Fibroblast of skin of right quadriceps (primary cell): ENCODE results near the gene NLGN1.
A peak's percentile ranks its signal among the peaks of the same experiment; 100 is the strongest.
"Not testable (repeated sequence)": the region's sequence is repeated elsewhere in the genome, so short reads cannot be mapped to it uniquely, and the experiment has no call there.

ENCODE experiments used
- DNase-seq: peaks from one replicate; pipeline ENCODE4 v3.0.0-alpha.2; 2013

NLGN1 gene

DNA sequence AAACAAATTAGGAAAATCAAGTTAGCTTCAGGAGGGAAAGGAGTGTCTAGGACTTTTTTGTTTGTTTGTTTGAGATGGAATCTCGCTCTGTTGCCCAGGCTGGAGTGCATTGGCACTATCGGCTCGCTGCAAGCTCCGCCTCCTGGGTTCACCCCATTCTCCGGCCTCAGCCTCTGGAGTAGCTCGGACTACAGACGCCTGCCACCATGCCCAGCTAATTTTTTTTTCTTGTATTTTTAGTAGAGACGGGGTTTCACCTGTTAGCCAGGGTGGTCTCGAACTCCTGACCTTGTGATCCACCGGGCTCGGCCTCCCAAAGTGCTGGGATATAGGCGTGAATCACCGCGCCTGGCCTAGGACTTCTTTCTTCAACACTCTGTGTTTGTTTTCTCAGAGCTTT is 171.1 kb downstream of the NLGN1 start:
- DNase-seq = no peak

DNA sequence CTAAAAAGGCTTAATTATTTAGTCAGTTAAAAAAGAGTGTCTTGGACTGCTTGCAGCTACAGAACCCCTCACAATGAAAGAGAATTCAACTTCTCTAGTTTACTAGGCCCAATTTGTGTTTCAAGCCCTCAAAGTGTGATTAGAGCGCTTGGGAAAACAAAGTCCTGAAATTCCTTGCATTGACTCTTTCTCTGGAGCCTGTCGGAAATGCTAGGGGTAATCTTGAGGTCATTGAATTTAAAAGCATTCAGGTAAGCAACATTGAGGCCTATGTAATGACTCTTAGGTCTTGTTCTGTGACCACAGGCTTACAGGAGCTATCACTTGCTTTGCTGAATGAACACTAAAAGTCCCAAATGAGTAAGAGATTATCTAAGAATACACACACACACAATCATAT is 186.0 kb downstream of the NLGN1 start:
- no peak for DNase-seq

DNA sequence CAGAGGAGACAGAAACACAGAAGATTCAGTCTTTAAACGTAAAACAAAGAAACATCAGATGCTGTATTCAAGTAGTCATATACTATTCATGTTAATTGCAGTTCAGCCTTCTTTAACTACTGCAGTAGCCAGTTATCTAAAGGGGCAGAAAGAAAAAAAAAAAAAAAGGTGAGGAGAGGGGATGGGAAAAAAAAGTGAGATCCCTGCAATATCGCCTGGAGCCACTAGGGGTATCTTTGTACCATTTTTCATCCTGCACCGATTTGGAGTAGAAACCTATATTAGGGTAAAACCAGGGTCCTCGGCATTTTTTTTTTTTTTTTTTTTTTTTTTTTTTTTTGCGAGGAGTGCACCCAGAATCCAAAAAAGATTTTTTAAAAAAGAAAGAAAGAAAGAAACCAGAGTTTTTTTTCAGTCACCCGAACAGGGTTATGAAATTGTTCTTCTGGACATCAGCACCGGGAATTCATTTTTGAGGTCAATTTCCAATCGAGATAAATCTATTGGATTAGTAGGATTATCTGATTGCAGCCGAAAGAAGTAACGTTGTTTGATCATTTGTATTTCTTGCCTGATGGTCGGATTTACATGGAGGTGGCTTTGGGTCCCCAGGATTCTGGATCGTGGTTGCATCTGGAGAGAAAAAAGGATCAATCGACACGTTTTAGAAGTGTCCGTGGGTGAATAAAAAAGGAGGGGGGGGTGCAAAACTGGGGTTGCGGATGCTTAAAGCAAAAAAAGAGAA is 186.7 kb downstream of the NLGN1 start:
- DNase-seq = peak; percentile 67

DNA sequence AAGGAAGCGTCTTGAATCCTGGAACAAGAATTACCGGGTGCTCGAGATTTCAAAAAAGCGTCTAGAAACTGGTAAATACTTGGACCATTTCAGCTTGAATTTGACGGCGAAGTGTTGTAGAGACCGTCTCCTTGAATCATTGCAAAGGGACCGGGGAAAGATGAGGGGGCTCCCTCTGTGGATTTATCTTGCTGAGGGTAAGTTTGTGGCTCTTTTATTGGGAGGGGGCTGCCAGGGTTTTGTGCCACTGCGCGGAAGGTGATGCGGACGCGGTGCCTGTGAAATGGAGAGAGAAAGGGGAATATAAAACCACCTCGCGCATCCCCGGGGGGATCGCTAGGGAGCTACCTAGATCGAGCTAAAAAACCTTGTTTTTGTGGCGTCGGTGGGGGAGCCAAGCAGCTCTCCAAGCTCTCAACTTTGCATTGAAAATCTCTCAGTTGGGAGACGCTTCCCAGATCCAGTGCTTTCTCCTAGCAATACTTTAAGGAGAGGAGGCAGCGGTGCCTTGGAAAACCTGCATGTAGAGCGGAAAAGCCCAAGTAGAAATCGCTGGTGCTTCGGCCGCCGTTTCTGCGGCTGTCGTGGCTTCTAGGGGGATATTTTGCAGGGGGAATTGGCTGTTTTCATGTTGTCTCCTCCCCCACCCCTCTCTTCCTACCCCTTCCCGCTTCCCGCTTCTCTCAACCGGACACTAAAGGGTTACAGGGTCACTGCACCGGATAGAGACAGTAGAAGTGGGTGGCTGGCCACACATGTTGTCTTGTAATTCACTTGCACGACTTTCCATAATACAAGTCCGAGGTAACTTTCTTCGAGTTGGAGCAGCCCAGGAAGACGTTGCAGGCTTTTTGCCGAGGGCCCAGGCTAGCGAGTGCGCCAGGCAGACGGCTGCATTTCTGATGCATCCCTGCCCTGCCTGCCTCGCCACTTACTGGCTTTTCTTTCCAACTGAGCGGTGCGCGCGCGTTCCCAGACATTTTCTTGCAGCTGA is 187.6 kb downstream of the NLGN1 start:
- DNase-seq = peak; percentile 61

DNA sequence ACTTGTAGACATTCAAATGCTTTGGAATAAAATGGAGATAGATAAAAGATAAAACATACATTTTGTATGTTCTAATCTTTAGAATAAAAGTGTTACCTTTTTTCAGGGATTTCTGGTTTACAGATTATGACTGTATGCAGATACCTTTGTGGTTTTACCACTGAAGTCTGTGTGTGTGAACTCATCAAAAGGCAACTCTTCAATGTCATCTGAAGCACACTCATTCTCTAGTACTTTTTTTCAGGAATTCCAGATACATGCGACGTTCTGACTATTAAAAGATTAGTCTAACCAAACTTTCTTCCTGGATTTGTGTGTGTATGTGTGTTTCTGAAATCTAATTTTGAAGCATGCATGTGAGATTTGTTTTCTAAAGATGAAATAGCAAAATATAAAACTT is 188.6 kb downstream of the NLGN1 start:
- peak; percentile 12 for DNase-seq

DNA sequence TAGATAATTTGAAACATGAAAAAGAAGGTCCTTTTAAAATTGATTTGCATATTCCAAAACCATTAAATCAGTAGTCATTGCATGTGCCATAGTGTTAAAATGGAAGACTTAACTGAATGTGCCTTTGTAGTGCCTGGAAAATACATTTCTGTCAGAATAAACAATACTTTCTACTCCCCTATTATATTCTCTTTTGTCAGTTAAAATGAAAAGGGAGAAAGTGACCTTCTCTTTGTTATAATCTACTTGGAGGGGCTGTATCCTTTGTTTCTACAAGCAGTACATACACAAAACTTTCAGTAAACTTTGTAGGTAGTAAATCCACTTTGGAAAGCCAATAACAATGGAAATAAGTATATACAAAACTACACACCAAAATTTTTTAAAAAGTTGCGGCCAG is 189.5 kb downstream of the NLGN1 start:
- DNase-seq = no peak

DNA sequence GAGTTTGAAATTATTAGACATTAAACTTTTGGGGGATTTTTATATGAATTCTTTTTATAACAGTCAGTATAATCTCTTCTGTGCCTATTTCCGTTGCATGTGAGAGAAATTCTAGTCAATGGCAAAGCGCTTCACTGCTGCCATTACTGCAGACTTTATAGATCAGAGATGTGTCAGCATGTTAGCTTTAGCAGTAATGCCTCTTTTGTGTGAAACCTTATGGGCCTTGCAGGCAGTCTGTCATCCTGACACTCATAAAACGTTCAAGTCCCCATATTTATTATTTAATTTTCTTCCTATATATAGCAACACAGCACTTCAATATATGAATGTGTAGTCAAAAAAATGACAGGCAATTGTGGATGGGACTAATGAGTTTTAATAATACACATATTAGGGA is 191.0 kb downstream of the NLGN1 start:
- no peak for DNase-seq

DNA sequence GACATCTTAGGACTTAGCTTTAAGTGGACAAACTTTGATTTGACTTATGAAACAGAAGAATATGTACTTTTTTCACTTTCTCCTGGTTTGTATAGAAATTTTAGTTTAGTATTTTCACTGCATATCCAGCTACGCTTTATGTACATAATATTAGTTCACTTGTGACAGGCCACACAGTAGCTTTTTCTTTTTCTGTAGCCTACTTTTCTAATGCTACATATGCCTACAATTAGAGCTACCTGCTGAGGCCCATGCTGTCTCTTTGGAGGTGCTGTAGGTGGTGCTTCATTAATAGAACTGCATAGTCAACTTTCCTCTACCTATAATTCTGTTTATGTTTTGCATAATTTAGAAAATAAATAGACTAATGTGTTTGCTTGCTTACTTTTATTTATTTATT is 191.6 kb downstream of the NLGN1 start:
- no peak for DNase-seq

DNA sequence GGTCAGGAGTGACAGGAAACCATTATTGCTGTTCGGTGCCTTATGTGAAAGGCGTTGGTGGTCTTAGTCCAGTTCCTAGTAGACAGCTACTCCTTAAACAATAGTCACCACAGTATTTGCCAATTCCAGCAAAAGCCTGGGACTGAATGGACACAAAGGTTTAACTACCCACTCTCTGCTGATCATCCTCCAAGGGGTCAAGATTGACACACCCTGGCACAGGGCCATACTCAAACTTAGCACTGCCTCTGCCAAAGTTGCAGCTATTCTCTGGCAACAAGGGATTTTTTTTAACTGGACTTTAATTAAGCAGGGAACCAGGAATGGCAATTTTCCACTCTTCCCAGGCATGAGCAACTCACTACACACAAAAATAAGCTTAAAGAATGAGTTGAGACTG is 193.9 kb downstream of the NLGN1 start:
- DNase-seq = no peak

DNA sequence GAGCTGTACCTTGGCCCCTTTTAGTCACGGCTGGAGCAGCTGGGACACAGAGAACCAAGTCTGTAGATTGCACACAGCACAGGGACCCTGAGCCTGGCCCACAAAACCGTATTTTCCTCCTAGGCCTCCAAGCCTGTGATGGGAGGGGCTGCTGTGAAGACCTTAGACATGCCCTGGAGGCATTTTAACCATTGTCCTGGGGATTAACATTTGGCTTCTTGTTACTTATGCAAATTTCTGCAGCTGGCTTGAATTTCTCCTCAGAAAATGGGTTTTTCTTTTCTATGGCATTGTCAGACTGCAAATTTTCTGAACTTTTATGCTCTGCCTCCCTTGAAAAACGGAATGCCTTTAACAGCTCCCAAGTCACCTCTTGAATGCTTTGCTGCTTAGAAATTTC is 197.3 kb downstream of the NLGN1 start:
- not testable (repeated sequence) for DNase-seq

DNA sequence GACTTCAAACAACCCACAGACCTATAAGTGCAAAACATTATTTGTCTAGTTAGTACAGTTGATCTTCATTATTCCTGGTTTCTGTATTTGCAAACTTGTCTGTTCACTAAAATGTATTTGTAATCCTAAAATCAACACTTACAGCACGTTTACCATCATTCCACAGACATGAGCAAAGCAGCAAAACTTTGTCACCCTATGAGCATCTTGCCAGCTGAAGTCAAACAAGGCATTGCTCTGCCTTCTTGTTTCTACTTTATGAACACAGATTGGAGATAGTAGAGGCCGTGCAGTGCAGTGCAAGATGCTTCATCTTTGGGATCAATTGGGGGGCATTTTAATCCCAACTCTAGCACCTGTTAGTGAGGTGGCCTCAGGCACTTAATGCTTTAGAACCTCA is 202.1 kb downstream of the NLGN1 start:
- DNase-seq = peak; percentile 35

DNA sequence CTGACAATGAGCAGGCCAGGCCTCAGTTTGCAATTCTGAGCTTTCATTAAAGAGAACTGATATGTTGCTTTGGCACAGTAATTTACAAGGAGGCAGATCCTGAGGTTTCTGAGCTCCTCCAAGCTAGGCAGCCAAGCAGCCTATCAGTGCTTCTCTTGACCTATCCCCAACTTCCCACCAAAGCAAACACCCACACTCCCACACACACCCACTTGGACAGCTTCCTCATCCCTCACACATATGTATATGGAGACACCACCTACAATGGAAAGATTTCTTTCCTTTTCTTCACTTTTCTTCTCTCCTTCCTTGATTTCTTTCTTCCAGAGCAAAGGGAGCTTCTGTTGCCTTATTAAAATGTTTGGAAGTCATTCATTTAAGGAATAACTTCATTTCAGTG is 217.0 kb downstream of the NLGN1 start:
- DNase-seq = no peak

DNA sequence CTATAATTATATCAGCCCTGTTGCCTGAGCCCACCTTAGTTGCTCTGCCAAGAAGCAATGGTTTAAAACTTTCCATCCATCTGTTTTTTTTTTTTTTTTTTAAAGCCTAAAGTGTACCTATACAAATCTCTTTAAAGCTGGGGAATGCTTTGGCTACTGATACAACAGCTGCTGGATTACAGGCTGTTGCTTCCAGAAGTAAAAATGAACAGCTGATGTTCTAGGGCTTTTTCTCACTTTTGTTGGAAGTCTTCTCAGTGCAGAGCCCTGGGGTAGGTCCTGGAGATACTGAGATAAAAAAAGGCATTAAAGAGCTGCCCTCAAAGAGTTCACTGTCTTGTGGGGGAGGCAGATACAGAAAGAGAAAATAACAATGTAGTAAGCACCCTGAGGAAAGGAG is 218.1 kb downstream of the NLGN1 start:
- no peak for DNase-seq

DNA sequence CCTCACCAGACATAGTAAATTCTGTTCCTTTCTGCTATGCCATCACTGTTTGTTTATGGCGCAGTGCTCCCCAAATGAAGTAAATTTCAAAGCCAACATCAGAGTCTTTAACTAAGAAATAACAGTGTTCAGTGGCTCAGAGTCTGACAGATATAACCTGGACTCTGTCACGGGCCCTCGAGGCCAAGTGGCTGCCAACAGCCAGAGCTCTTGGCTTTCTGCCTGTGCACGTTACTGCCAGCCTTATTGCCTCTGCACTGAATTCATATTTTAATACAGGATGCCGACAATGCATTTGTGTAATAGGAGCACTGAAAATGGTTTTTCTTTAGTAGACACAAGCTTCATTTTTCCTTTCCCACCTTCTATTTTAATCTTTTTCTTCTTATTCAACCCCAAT is 219.9 kb downstream of the NLGN1 start:
- no peak for DNase-seq

DNA sequence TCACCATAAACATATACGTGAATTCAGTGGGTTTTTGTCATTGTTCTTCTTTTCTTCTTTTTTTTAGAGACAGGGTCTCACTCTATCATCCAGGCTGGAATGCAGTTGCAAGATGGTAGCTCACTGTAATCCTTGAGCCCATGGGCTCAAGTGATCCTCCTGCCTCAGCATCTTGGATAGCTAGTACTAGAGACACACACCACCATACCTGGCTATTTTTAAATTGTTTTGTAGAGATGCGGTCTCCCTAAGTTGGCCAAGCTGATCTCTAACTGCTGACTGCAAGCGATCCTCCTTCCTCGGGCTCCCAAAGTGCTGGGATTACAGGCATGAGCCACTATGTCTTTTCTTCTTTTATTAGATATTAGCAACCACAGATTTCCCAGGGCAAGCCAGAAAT is 220.6 kb downstream of the NLGN1 start:
- no peak for DNase-seq

DNA sequence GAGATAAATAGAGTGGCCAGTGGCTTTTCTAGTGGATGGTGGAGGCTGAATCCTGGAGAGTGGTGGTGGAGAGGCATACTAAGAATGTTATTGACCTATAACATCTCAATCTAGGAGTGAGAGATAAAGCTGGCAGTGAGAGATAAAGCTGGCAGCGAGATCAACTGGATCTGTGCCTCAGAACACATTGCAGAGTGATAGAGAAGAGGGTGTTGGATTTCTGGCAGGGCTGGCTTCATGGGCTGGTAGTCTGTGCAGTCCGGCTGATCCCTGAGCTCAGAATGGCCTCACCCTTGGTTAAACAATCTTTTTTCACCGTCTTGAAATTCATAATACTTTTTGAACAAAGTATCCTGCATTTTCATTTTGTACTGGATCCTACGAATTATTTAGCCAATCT is 221.2 kb downstream of the NLGN1 start:
- DNase-seq = no peak

DNA sequence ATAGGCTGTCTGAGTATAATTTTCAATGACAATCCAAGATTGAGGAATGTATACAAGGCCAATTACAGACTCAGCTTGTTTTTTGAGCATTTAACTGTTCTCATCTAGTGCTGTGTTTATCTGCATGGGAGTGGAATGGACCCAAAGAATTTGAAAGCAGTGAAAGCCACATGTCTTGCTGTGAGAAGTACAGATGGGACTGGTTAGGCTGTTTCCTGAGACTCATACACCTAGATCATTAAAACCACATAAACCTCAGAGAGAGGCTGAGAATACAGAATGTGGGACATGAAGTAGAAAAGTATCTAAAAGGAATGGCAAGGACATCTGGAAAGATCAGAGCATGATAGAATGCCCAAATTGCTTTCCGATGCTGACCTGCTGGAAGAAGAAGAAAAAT is 224.6 kb downstream of the NLGN1 start:
- DNase-seq = peak; percentile 64

DNA sequence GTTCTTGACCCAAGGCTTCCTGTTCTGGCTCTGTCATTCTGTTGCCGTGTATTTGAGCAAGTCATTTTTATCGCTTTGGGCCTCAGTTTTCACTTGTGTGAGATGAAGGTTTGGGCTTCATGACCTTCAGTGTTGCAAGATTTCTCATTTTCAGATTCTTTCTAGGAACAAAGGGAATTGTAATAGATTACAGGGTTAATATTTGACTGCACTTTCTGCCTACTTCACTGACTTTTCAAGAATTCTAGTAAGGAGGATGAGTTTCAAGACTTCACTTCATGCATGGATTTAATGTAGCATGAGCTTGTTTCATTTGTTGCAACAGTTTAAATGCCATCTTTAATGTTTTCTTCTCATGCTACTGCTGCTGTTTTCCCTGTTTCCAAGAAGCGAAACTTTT is 226.5 kb downstream of the NLGN1 start:
- DNase-seq = no peak

DNA sequence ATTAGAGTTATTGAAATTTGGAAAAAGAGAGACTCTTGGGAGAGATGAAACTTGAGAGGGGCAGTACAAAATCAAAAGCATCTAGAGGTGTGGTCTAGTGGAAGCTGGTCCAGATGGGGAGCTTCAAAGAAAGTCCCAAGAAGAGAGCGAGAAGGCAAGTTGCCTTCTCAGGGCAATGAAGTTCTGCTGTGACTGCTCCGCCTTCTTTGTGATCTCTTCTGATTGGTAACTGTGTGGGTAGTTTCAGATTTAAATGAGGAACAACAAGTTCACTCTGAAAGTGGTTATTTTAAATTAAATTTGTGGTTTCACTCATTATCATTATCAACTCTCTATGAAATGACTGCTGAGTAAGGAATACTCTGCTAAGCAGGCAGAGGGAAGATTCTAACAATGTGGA is 233.3 kb downstream of the NLGN1 start:
- DNase-seq = no peak

DNA sequence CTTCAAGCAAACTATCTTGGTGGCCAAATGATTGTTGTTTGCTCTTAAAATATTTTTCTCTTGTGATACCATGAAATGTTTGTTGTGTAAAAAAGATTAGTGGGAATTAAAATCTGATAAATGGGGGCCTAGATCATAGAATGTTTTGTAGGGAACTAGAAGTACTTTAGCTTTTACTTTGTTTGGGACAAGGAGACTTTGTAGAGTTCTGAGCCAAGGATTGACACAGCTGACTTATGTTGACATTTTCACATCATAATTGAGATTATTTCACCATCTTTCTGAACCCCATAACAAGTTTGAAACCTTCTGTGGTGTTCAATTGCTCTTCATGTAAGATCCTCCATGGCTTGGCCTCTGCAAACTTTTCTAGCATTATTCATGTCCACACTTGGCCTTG is 235.4 kb downstream of the NLGN1 start:
- DNase-seq = no peak

DNA sequence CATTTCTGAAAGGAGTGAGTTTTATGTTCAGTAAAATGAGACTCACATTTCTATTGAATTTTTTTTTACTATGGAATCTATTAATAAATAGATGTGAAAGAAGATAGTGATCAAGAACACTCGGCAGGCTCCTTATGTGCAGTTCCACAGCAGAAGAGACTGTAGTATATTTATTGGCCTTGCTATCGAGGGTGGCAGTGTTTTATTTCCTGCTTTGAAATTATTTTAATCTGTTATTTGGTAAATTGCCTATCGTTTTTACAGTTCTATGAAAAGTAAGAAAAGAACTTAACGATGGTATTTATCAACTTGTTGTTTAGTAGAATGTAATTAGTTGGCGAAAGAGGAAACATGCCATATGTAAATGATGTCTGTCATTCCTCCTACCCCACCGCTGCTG is 238.3 kb downstream of the NLGN1 start:
- no peak for DNase-seq

DNA sequence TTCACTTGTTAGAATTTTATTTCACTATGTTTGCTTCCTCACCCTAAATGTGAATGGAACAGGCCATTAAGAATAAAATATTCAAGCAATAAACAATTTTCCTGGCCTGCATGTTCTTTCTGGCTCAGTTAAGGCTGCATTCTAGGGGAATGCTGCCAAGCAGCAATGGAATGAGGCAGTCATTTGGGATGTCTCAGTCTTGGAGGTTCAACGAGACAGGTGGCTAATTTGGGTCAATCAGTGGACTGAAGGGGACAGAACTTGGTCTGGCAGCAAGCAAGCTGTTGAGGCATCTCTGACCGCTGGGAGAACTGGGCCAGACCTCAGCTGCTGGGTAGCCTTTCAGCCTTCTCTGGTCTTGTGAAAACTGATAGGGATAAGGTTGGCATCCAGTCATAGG is 241.6 kb downstream of the NLGN1 start:
- DNase-seq = no peak

DNA sequence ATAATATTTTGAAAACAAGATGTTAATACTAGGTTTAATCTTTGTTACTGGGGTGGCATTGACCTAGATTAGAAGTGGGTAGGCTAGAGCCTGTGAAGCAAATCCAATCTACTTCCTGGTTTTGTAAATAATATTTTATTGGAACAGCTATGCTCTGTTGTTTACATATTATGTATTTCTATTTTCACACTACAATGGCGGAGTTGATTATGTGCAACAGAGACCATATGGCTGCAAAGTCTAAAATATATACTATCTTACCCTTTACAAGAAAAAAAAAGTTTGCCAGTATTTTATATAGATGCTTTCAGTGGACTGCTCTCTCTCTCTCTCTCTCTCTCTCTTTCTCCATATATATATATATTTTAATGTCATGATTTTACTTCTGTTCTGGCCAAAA is 244.2 kb downstream of the NLGN1 start:
- no peak for DNase-seq
